ENCODE measurements around the gene PKMYT1.

Gene PKMYT1

GRCh38 chr16:3026609-3027488 lies 46.6 kb upstream of the PKMYT1 start:
- ChIA-PET POLR2A (no interaction called here), CTCF (interaction anchor here (1.1 to 15.9 kb wide), 16 partner anchors 8 to 142 kb away, joined by 3 to 231 read pairs (median 8); partner anchors contain the start of genes CLDN9, IL32, MMP25 and ZNF213)
- no peak for DNase-seq (ENCODE audit: extremely low spot score)
- no peak for TF ChIP-seq CTCF (IDR thresholded peaks at IDR 0.05; ENCODE audit: control extremely low read depth, extremely low read depth, low read depth, missing control alignments)

GRCh38 chr16:3026003-3026378 lies 45.7 kb upstream of the PKMYT1 start:
- POLR2A ChIA-PET: no interaction called here
- DNase-seq (ENCODE audit: extremely low spot score): no peak
- CTCF ChIA-PET: interaction anchor here (0.8 to 15.9 kb wide), 4 partner anchors 9 to 105 kb away, joined by 3 to 231 read pairs (median 92); partner anchors contain the start of gene ZNF213
- no peak for TF ChIP-seq CTCF (IDR thresholded peaks at IDR 0.05; ENCODE audit: control extremely low read depth, extremely low read depth, low read depth, missing control alignments)

- no peak for TF ChIP-seq CTCF (IDR thresholded peaks at IDR 0.05; ENCODE audit: control extremely low read depth, extremely low read depth, low read depth, missing control alignments)
- POLR2A ChIA-PET: interaction anchor here (0.7 kb wide), 1 partner anchor 16 kb away, joined by 3 read pairs; no protein-coding TSS in a partner anchor
Observed at GRCh38 chr16:3025032-3026002, 45.1 kb upstream of the PKMYT1 start.

GRCh38 chr16:3023669-3024478 lies 43.6 kb upstream of the PKMYT1 start, which contains the start of the genes HCFC1R1 and THOC6:
HCFC1R1 (minus strand) TSS chr16:3023942; CDS start chr16:3023941, 1 bp downstream.
THOC6 (plus strand) TSS chr16:3024035; CDS start chr16:3024327, 292 bp downstream.
- ChIA-PET POLR2A (interaction anchor here (0.6 kb wide), 1 partner anchor 14 kb away, joined by 3 read pairs; no protein-coding TSS in a partner anchor), CTCF (interaction anchor here (0.8 to 15.9 kb wide), 5 partner anchors 9 to 105 kb away, joined by 3 to 231 read pairs (median 10); no protein-coding TSS in a partner anchor)
- TF ChIP-seq CTCF (IDR thresholded peaks at IDR 0.05; ENCODE audit: control extremely low read depth, extremely low read depth, low read depth, missing control alignments): no peak
- DNase-seq (ENCODE audit: extremely low spot score): peak; percentile 92

More at GRCh38 chr16:3025032-3026002, 45.1 kb upstream of the PKMYT1 start:
- DNase-seq (ENCODE audit: extremely low spot score): no peak
- CTCF ChIA-PET: interaction anchor here (0.8 to 15.9 kb wide), 6 partner anchors 10 to 106 kb away, joined by 3 to 231 read pairs (median 6); partner anchors contain the start of gene ZNF213

GRCh38 chr16:3023415-3023668 lies 43.1 kb upstream of the PKMYT1 start:
- ChIA-PET CTCF (interaction anchor here (0.8 to 15.9 kb wide), 4 partner anchors 9 to 105 kb away, joined by 3 to 231 read pairs (median 52); no protein-coding TSS in a partner anchor), POLR2A (interaction anchor here (0.7 kb wide), 1 partner anchor 112 kb away, joined by 3 read pairs; the partner anchor contains the start of gene ZNF213)
- DNase-seq (ENCODE audit: extremely low spot score): no peak
- no peak for TF ChIP-seq CTCF (IDR thresholded peaks at IDR 0.05; ENCODE audit: control extremely low read depth, extremely low read depth, low read depth, missing control alignments)
